ENCODE measurements around the gene PTX4.
A peak's percentile ranks its signal among the peaks of the same experiment; 100 is the strongest.

The PTX4 gene

GRCh38 chr16:1533443-1533951 lies 44.8 kb upstream of the PTX4 start, which contains the start of gene TMEM204:
TSS of gene TMEM204 (plus strand) at chr16:1533666. CDS start at chr16:1534276, 610 bp downstream.
- DNase-seq (ENCODE audit: low read depth) = peak; percentile 89
- TF ChIP-seq, protein P1, sequence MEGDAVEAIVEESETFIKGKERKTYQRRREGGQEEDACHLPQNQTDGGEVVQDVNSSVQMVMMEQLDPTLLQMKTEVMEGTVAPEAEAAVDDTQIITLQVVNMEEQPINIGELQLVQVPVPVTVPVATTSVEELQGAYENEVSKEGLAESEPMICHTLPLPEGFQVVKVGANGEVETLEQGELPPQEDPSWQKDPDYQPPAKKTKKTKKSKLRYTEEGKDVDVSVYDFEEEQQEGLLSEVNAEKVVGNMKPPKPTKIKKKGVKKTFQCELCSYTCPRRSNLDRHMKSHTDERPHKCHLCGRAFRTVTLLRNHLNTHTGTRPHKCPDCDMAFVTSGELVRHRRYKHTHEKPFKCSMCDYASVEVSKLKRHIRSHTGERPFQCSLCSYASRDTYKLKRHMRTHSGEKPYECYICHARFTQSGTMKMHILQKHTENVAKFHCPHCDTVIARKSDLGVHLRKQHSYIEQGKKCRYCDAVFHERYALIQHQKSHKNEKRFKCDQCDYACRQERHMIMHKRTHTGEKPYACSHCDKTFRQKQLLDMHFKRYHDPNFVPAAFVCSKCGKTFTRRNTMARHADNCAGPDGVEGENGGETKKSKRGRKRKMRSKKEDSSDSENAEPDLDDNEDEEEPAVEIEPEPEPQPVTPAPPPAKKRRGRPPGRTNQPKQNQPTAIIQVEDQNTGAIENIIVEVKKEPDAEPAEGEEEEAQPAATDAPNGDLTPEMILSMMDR (conservative IDR thresholded peaks at IDR 0.05; ENCODE audit: low read length) = no peak
- peak within 1 kb of the TSS; percentile 78 for H3K4me3 ChIP-seq (ENCODE audit: low read length)

DNA sequence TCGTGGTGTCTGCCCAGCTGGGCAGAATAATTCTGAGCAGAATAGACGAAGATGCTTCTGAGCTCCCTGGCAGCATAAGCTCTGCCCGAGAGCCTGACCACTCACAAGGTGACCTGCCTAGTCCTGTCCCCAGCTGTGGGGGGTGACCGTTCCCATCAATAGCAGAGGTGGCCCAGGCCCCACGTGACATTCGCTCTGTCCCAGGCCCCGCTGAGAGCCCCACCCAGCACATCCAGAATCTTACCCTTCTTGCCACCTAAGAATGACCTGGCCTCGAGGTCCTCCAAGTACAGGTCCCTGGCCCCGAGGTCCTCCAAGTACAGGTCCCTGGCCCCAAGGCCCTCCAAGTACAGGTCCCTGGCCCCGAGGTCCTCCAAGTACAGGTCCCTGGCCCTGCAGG lies 44.0 kb upstream of the PTX4 start:
- DNase-seq (ENCODE audit: low read depth) = no peak
- peak overlapping the region; percentile 78 for H3K4me3 ChIP-seq (ENCODE audit: low read length)
- TF ChIP-seq, protein P1 (conservative IDR thresholded peaks at IDR 0.05; ENCODE audit: low read length) = no peak

DNA sequence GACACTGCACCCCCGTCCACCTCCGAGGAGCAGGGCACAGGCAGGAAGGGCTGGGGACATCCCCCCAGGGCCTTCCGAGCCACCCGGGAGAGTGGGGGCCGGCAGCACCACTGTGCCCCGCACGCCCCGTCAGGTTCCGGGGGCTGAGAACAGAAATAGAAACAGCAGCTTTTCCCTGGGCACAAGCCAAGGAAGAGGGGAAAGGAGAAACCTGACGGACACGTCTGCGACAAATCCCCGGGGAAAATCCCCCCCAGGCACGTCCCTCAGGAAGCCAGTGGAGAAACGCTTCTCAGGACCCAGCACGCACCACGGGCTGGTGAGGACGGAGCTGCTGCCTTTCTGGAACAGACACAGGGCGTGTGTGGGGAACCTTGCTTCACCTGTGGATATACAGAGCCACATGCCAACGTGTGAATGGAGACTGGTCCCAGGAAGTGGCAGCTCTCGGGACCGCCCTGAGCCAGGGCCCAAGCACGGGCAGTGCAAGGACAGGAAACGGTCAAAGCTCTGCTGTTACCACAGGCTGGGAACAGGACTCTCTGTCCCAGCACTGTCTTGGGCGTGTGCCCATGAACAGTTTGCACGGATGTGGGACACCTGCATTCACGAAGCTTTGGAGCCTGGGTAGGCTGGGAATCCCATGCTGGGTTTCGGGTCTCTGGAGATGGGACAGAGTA lies 43.5 kb upstream of the PTX4 start:
- peak overlapping the region; percentile 18 for H3K4me3 ChIP-seq (ENCODE audit: low read length)
- DNase-seq (ENCODE audit: low read depth) = peak; percentile 65
- TF ChIP-seq, protein P1 (conservative IDR thresholded peaks at IDR 0.05; ENCODE audit: low read length) = no peak

GRCh38 chr16:1531638-1531910 lies 42.8 kb upstream of the PTX4 start:
- TF ChIP-seq, protein P1 (conservative IDR thresholded peaks at IDR 0.05; ENCODE audit: low read length) = no peak
- no peak for DNase-seq (ENCODE audit: low read depth)

GRCh38 chr16:1530883-1531637 lies 42.3 kb upstream of the PTX4 start:
- TF ChIP-seq, protein P1 (conservative IDR thresholded peaks at IDR 0.05; ENCODE audit: low read length) = 0 out of 2 replicates have a peak, but pooled peaks have one; percentile 2
- H3K4me3 ChIP-seq (ENCODE audit: low read length) = peak overlapping the region; percentile 33
- peak; percentile 96 for DNase-seq (ENCODE audit: low read depth)

More at GRCh38 chr16:1531638-1531910, 42.8 kb upstream of the PTX4 start:
- peak overlapping the region; percentile 33 for H3K4me3 ChIP-seq (ENCODE audit: low read length)

- no peak for DNase-seq (ENCODE audit: low read depth)
- H3K4me3 ChIP-seq (ENCODE audit: low read length) = no peak overlapping the region; the same call in 1 of the 2 replicates
- TF ChIP-seq, protein P1 (conservative IDR thresholded peaks at IDR 0.05; ENCODE audit: low read length) = no peak
Observed at GRCh38 chr16:1530349-1530882, 41.7 kb upstream of the PTX4 start.
